HG02588 (cell line): Measurements from ENCODE around the gene PGC.
A peak's percentile ranks its signal among the peaks of the same experiment; 100 is the strongest.

Experiments
- ATAC-seq: cut with Tn5 transposase; IDR thresholded peaks from one replicate; pipeline ENCODE4 v1.9.1; 2021; ENCODE audit warnings: mild to moderate bottlenecking, moderate library complexity; ENCODE audit not compliant: unreplicated experiment

The PGC gene

DNA sequence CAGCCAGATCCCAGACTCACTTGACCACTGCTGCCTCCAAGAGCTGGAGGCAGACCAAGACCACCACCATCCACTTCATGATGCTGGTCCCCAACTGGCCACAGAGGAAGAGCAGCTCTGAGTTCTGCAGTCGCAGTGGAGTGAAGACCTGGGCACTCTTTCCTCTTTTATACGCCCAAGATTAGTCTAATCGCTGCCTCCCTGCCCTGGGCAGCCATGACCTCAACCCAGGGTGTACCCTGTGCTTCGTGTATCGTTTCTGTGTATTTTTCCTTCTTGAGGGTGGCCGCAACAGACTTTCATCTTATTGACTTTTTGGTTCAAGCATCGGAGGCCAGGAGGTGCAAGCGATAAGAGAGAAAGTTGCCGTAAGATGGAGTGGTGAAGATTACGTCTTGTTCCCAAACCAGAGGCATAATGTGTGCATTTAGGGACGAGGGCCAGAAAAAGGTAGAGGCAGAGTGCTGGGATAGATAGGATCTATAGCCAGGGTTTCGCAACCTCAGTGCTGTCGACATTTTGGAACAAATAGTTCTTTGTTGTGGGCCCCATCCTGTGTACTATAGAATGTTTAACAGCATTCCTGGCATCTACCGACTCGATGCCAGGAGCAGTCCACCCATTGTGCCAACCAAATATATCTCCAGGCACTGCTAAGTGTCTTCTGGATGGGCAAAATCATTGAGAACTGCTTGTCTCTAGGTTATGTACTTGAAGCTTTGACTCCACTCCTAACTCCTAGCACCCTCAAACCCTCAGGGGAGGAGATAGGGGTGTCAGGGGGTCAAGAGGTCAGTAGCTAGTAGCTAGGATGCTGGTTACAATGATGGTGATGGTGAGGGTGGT is at the start of gene PGC:
TSS of gene PGC (minus strand) at position 142 of the 846 bp plus-strand sequence. CDS start at position 79, 63 bp downstream.
- no peak for ATAC-seq

DNA sequence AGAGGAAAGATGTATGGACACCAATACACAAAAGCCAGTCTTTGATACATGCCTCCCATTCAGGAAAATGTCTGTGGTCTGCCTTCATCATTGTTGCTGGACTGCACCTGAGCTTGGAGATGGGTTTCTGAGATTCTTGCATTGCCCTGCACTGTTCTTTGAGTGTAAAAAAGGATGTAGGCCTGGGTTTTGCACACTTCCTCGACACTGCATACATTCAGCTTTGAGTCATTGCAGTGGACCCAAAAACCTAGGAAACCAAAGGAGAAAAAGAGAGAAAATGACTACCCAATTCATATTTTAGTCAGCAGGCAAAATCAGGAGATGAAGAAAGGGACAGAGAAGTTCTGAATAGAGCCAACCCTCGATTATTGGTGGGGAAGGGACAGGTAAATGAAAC is 49.3 kb upstream of the PGC start:
- no peak for ATAC-seq

DNA sequence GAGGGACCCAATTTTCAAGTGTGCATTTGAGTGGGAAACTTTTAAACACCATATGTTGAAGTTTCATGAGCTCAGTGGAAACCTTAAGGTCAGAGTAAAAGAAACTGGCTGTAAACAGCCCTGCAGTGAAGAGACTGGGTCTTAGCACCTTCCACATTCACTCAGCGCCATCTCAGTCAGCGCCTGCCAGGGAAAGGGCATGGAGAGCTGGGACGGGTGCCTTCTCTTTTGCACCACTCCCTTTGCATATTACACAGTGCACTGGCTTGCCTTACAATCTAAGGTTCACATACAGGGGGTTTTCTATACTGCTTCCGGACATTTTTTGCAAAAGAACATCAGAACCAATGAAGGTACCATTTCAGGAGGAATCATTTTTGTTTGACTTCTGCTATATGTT is 44.8 kb upstream of the PGC start:
- ATAC-seq = no peak

DNA sequence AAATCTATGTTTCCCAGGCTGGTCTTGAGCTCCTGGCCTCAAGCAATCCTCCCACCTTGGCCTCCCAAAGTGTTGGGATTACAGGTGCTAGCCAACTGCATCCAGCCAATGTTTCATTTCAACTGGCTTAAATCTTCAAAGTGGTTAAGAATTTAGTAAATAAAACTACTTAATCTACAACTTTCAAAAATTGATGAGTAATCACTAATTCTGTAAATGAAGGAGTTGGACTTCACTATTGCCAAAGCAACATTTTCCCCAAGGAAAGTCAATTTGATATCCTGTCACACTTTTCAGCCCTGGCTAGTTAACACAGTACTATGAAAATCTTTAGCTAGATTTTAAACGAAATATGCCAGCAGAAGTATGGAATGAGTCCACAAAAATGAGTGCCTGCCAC is 44.1 kb upstream of the PGC start:
- ATAC-seq = no peak

DNA sequence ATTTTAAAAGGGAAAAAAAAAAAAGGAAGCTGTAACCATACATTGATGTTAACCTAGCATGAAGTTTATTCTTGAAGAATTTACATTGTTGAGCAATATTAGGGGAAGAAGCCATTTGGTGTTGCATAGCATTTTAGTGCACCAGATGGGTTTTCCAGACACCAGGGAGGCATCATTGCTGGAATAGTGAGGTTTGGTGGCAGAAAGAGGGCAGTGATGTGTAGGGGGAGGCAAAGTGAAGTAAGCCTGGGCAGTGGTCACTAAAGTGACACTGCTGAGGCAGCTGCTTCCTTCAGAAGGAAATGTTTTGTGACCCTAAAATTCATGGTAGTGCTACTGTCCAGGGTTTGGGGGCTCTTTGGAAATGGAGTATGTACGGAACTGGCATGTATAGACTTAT is 42.8 kb upstream of the PGC start:
- ATAC-seq = no peak

DNA sequence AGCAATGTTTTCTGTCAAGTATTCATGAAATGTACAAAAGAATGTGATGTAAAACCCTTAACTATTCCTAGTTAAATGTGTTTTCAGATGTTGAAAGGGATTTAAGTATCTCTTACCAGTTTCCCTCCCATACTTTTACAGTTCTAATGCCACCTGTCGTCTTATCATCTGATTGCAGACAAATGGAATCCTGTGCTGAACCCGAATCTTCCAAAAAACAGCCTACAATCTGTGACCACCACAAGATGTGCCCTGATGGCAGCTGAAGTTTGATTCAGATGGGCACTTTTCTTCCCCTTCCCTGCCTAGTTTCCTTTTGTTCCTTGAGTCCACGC is 42.2 kb upstream of the PGC start:
- ATAC-seq = no peak

DNA sequence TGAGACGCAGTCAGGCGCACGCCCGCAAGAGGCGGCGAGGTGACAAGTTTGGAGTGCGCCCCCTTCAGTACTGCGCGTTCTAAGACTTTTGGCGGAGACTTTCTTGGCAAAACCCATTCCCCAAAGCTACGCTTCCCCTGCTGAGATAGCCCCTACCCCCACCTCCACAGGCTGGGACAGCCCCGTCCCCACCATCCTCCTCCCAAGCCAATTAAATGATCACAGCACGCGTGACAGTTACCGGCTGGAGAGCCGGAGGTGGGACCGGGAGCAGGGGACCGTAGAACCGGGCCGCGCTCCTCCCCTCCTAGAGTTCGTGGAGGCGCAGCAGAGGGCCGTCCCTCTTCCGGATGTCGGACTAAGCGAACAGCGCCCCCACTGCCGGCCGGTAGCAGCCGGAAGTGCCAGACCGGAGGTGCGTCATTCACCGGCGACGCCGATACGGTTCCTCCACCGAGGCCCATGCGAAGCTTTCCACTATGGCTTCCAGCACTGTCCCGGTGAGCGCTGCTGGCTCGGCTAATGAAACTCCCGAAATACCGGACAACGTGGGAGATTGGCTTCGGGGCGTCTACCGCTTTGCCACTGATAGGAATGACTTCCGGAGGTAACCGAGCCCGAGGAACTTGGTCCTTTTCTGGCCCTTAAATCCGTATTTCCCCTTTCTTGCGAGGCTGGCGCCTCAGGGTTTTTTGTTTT is 40.2 kb upstream of the PGC start, which contains the start of gene TOMM6:
TSS of gene TOMM6 (plus strand) at position 476 of the 699 bp plus-strand sequence. CDS start at position 480, 4 bp downstream.
- peak; percentile 72 for ATAC-seq

DNA sequence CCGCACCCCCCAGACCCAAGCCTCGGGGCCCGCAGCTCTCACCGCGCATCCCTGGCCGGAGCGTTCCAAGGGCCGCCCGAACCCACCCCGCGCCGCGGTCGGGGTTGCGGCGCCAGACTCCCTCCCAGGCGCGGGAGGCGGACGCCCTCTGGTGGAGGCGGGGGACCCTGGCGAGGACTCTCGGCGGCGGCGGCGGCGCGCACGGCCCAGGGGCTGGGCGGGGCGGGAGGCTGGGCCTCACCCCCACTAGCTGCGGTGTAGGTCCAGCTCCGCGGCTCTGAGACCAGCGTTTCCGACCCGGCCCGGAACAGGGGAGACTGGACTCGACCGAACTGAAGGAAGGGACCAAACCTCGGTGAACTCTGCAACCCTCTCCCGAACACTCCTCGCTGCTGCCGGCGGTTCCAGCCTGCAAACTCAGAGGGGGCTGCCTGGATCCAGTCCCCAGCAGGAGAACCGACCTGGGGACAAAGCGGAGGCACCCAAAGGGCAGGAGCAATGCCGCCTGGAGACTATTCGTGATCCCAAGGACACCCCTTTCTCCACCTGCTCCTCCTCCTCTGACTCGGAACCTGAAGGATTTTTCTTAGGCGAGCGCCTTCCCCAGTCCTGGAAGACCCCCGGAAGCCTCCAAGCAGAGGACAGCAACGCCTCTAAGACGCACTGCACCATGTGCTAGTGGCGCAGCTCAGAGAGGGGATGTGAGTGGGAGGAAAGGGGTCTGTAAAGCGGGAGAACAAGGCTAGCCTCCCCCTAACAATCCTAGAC is 39.4 kb upstream of the PGC start:
- peak; percentile 62 for ATAC-seq

DNA sequence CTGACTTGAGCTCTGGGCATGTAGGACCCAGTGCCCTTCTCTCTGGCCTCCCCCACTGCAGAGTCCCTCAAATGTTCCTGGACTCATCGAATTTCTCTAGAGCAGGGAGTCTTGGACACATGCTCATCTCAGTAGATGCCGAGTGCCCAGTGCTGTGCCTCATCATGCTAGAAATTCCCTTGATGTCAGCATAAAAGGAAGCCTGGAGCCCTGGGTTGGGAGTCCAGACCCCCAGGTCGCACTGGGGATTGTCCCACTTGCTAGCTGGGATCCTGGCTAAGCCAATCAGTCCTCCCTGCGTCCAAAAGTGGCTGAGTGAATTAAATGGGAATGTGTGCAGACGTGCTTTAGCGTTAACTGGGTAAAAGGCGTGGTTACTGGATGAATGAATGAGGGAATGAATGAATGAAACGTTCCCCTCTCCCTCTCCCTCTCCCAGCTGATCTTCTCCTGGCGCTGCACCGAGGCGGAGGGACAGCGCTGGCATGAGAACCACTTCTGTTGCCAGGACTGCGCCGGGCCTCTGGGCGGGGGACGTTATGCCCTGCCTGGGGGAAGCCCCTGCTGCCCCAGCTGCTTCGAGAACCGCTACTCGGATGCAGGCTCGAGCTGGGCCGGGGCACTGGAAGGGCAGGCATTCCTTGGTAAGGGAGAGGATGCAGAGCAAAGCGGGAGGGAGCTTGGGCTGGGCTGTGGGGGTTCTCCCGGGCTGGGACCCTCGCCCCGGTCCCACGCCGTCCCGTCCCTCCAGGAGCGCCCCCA is 38.7 kb upstream of the PGC start:
- no peak for ATAC-seq

DNA sequence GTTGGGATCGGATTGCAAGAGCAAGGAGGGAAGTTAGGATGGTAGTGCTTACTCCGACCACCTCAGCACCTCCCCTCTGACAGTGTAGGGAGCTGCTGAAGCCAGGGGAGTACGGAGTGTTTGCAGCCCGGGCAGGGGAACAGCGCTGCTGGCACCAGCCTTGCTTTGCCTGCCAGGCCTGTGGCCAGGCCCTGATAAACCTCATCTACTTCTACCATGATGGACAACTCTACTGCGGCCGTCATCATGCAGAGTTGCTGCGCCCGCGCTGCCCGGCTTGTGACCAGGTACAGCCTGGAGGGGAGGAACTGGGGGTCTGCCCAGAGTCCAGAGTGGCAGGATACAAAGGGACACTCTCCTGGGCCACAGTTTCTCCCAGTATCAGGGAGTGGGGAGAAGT is 38.1 kb upstream of the PGC start:
- ATAC-seq = no peak

DNA sequence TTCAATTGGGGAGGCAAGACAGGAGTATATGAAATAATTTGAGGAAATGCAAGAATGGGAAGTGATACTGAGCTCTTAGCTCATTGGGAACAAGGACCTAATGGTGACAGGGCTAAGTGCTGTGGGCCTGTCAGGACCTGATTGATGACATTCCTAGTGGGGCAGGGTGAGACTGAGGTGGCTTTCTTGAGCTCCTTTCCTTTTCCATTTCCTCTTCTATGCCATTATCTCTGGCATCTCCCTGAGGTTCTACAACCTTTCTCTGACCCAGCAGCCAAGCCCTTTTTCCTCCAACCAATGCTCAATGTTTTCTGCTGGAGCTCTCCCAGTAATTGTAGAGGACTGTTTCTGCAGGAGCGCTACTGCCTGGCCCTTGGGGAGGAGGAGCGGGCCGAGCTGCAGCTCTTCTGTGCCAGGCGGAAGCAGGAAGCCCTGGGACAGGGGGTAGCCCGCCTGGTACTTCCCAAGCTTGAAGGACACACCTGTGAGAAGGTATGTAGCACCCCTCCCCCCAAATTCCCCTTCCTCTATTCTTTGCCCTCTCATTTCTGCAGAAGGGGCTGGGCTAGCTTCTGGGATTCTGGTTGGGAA is 37.5 kb upstream of the PGC start:
- no peak for ATAC-seq

DNA sequence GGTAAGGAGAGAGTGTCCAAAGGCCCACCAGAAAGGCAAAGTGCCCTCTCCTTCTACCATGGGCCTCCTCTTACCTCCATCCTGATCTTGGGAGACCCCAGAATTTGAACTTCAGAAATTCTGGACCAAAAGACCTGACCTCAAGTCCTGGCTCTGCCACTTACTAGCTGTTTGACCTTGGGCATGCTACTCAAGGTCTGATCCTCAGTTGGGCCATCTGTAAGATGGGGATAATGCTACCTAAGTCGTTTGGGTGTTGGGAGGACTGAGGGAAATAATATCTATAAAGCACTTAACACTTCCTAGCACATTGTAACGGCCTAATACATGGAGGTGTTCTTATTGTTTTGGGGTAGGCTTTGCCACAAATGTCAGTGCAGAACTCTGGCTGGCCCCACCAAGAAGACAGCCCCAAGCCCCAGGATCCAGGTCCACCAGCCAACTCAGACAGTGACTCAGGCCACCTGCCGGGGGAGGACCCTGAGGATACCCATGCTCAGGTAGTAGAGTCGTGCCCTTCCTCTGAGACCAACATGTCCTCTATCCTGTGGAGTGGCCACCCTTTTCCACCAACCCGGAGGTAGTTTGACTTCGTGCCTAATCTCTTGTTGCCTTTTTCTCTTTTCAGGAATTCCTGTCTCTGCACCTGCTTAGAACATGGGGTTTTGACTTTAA is 36.0 kb upstream of the PGC start:
- ATAC-seq = no peak

DNA sequence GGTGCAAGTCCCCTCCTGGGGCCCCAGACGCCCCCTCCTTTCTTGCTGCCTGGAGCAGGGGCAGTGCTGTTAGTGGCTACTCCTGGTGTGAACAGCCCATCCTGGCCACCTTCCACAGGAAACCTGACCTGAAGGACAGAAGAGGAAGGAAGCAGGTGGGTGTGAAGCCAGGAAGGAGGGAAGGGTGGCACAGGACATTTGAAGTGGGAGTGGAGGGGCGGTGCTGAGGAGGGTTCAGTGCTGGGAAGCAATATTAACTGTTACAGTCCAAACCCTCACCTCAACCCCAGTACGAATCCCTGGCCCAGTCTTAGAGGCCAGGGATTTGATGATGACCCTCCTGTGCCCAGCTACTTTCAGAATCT is 34.2 kb upstream of the PGC start:
- ATAC-seq = no peak

DNA sequence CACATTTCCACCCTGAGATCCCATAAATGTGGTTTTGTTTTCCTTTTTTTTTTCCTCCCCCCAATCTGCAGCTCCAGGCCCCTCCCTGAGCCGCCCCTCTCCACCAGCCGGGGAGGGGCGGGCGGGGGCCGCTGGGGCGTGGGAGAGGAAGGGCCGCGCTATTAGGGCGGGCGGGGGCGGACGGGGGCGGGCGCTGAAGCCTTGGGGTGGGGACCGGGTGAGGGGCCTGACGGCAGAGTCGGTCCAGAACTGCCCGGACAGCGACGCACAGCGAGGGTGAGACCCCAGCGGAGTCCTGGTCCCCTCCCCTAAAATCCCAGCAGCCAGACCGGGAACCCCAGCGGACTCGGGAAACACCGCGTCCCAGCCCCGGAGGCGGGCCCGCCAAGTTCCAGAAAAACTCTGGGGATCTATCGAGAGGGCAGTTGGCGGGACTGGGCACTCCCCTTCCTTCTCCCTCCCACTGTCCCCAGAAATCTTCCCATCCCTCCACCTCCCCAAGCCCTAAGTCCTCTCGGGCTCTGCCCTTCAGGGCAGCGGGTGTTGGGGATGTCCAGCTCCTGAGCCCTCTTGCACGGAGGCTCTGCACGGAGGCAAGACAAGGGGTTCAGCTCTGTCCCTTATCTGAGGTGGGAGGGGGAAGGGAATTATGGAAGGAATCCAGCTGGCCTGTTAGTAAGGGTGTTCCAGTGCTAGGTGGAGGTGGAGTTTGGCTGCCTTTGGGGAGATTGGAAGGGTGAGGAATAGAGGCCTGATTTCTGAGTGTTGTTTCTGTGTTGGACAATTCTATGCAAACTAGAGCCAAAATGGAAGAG is 33.6 kb upstream of the PGC start, which contains the start of gene PRICKLE4:
TSS of gene PRICKLE4 (plus strand) at position 232 of the 815 bp plus-strand sequence. CDS start 2,692 bp downstream, outside the sequence.
- no peak for ATAC-seq

DNA sequence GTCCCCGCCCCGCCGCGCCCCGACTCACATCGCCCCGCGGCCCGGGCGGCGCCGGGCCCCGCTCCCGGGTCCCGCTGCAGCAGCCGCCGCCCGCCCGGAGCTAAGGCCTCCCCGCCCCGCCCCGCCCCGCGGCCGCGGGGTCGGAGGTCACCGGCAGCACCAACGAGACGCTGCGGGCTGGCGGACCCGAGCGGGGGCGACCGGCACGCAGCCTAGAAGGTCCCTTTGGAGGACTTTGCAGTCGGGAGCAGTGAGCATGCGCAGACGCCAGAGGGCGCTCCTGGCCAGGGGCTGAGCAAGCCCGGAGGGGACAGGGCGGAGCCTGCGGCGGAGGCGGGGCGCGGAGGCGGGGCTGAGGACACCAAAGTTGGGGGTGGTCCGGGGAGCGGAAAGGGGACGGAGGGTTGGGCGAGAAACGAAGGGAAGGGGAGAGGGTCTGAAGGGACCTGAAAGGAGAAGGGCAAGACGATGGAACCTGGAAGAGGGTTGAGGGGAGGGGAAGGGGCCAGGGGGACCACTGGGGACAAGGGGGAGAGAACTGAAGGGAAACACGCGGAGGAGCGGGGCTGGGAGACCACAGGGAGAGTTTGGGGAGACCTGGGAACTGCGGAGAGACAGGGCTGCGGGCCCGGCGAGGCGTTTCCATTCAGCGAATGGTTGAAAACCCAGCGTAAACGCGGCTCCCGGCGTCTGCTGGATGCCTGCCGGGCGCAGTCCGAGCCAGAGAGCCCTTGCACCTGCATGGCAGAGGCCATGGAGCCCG is 32.8 kb upstream of the PGC start, which contains the start of gene FRS3:
TSS of gene FRS3 (minus strand) at position 113 of the 763 bp plus-strand sequence. CDS start 2,913 bp downstream, outside the sequence.
- peak; percentile 94 for ATAC-seq

DNA sequence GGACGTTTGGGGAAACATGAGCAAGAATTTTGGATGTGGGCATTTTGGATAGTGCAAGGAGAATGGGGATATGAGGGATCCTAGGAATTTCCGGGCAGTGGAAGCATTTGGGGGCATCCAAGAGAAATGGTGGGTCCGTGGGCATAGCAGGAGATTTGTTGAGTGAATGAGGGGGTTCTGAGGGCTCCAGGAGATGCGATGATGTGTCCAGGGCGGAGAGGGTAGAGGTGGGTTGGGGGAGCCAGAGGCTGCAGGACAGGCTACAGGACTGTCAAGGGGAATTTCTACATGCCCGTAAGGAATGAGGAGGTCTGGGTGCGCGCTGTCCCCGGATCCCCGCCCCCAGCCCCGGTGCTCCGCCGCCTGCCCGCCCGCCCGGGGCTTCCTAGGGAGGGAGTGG is 32.1 kb upstream of the PGC start:
- ATAC-seq = no peak

DNA sequence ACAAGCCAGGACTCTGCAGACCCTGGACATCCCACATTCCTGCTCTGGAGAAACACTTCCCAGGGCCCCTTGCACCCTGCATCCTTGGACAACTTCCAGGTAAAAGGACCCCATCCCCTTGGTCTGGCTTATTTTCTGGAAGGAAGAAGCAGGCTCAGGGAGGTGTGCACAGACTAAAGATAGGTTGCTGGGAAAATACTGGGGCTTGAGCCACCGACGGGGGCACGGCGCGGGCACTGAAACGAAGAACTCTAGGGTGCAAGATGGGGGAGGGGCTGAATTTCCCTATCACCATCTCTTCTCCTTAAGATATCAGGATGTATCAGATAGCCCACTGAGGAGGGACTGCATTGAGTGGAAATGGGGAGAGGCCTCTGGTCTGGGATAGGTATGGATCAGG is 31.7 kb upstream of the PGC start:
- ATAC-seq = no peak
